NCI-H1417 treated with DMSO at 0.1 percent for 48 hours (cell line): ENCODE results near the gene INKA2.

Experiments
- DNase-seq: peaks from one replicate; lab custom pipeline; 2025; lab: John Stamatoyannopoulos, UW

The INKA2 gene

DNA sequence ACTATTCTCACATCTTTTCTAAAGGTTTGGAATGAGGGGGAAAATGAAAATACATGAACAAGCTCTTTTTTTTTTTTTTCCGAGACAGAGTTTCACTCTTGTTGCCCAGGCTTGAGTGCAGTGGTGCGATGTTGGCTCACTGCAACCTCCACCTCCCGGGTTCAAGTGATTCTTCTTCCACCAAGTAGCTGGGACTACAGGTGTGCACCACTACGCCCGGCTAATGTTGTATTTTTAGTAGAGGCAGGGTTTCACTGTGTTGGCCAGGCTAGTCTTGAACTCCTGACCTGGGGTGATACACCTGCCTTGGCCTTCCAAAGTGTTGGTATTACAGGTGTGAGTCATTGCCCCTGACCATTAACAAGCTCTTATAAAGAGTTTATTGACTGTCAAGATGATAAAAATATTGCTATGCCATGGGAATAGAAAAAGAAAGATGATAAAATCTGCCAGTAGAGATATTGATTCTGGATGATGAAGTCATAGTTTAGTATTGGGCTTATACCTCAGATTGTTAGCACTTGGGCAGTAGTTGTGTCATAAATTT lies 36.6 kb downstream of the INKA2 start:
- no peak for DNase-seq

DNA sequence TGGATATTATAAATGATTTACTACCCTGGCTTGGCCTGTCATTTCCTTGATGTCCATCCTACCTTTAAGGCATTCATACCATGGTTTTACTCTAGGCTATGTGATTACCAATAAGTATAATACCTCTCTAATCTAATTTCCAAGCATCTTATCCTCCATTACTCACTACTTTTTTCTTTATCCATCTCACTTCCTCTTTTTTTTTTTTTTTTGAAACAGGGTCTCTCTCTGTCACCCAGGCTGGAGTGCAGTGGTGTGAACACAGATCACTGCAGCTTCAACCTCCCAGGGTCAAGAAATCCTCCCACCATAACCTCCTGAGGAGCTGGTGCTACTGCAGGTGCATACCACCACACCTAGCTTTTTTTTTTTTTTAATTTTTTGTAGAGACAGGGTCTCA lies 39.9 kb downstream of the INKA2 start:
- DNase-seq: no peak

DNA sequence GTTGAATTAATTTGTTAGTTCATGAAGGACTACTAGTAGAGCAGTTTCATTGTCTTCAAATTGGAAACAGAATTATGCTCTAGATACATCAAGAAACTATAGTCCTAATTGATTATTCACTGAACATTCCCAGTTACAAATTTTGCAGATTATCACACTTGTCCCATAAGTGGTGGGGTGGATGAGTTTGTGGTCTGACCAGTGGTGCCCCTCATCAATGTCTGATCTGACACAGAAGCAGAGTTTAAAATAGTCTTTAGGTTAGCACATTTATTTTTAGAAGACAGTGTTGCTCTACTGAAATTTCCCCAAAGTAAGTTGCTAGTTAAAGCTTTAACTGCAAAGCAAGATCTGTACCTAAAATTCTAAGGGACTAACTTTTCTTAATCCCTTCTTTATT lies 42.9 kb downstream of the INKA2 start:
- no peak for DNase-seq

DNA sequence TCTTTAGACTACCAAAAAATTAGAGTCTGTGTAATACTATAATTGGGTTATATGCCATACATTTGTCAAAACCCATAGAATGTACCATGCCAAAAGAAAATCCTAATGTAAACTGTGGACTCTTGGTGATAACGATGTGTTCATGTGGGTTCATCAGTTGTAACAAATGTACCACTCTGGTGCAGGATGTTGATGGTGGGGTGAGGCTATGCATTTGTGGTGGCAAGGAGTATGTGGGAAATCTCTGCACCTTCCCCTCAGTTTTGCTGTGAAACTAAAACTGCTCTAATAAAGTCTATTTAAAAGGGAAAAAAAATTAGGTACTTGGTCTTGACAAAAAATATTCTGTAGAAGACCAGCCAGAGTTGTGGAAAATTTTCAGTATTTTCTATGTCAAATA lies 43.4 kb downstream of the INKA2 start:
- no peak for DNase-seq

DNA sequence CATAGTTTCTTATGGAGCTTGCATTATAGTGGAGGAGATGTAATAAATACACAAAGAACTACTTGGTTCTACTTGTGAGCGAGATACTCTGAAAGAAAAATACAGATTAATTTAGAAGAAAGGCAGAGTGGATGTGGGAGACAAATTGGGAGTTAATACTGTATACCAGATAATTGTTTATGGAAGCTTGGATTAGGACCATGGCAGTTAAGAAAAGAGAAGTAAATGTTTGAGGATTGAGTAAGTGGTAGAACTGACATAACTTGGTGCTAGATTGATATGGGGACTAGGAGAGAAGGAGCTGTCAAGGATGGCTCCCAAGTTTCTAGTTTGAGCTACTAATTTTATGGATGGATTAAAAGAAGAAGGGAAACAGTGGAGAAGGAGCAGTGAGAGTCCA lies 47.3 kb downstream of the INKA2 start:
- no peak for DNase-seq

DNA sequence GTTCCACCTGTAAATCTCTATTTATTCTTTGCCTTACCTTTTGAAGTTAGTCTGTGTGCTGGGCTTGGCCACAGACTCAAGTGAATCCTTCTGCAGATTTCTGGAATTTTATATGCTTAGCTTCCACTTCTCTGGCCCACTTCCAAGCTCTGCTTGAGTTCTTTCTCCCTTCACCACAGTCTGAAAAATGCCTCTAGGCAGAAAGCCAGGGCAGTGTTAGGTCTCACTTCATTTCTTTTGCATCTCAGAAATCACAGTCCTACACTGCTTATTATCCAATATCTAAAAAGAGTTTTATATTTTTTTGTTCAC lies 48.9 kb downstream of the INKA2 start:
- DNase-seq: no peak
